Measurements from ENCODE around the gene RTL1.

The RTL1 gene

GRCh38 chr14:100882026-100882967, 21.2 kb downstream of the RTL1 start:
- in situ Hi-C loops (cut with MboI; ENCODE audit: low sequenced_read_pairs), result no loop called here

GRCh38 chr14:100881211-100882025, 22.1 kb downstream of the RTL1 start:
- in situ Hi-C loops (cut with MboI; ENCODE audit: low sequenced_read_pairs), result no loop called here

- in situ Hi-C loops (cut with MboI; ENCODE audit: low sequenced_read_pairs), result no loop called here
These were observed 23.0 kb downstream of the RTL1 start for GRCh38 chr14:100880271-100881101.

GRCh38 chr14:100879782-100880181, 23.7 kb downstream of the RTL1 start:
- in situ Hi-C loops (cut with MboI; ENCODE audit: low sequenced_read_pairs), result no loop called here

- in situ Hi-C loops (cut with MboI; ENCODE audit: low sequenced_read_pairs), result no loop called here
These were observed 24.3 kb downstream of the RTL1 start for GRCh38 chr14:100879194-100879593.

GRCh38 chr14:100878271-100879146, 25.0 kb downstream of the RTL1 start:
- in situ Hi-C loops (cut with MboI; ENCODE audit: low sequenced_read_pairs), result no loop called here

- in situ Hi-C loops (cut with MboI; ENCODE audit: low sequenced_read_pairs), result no loop called here
These were observed 27.5 kb downstream of the RTL1 start for GRCh38 chr14:100875861-100876590.

- in situ Hi-C loops (cut with MboI; ENCODE audit: low sequenced_read_pairs), result no loop called here
These were observed 28.4 kb downstream of the RTL1 start for GRCh38 chr14:100875126-100875525.

- in situ Hi-C loops (cut with MboI; ENCODE audit: low sequenced_read_pairs), result no loop called here
These were observed 29.0 kb downstream of the RTL1 start for GRCh38 chr14:100874411-100875091.

GRCh38 chr14:100874051-100874410, 29.5 kb downstream of the RTL1 start:
- in situ Hi-C loops (cut with MboI; ENCODE audit: low sequenced_read_pairs), result no loop called here

GRCh38 chr14:100873096-100873482, 30.4 kb downstream of the RTL1 start:
- in situ Hi-C loops (cut with MboI; ENCODE audit: low sequenced_read_pairs), result no loop called here

GRCh38 chr14:100872259-100873095, 31.0 kb downstream of the RTL1 start:
- in situ Hi-C loops (cut with MboI; ENCODE audit: low sequenced_read_pairs), result no loop called here

- in situ Hi-C loops (cut with MboI; ENCODE audit: low sequenced_read_pairs), result no loop called here
These were observed 32.0 kb downstream of the RTL1 start for GRCh38 chr14:100871234-100872186.

- in situ Hi-C loops (cut with MboI; ENCODE audit: low sequenced_read_pairs), result no loop called here
These were observed 34.7 kb downstream of the RTL1 start for GRCh38 chr14:100868621-100869370.

GRCh38 chr14:100867631-100868315, 35.7 kb downstream of the RTL1 start:
- in situ Hi-C loops (cut with MboI; ENCODE audit: low sequenced_read_pairs), result no loop called here
